Measurements from ENCODE around the gene CNN2.
"Not testable (repeated sequence)": the region's sequence is repeated elsewhere in the genome, so short reads cannot be mapped to it uniquely, and the experiment has no call there.

CNN2 gene

DNA sequence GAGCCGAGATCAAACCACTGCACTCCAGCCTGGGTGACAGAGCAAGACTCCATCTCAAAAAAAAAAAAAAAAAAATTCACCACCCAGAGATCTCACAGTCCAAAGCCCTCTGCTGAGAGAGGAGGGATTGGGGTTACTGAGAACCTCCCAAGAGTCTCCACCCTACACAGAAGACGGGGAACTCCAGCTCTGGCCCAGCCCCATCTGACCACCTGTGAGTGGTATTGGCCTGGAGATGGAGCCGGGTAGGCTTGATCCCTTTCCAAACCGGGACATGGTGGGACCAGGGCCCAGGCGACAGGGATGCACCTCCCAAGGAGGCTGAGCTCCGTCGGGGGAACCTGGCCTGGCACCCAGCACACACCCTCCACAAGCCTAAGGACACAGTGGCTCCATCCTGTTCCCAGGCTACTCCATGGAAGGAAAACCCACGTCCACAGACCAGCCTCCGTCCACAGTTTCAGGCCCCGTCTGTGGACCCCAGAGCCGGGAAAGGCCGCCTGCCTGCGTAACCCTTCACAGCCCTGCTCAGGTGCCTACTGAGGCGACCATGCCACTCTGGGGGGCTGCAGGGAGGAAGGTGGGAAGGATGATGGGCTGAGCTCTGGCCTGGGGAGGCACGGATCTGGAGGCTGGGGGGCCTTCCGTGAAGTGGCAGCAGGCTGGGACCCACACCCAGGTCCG, 7.3 kb upstream of the CNN2 start:
- no peak for TF ChIP-seq GABPA (IDR thresholded peaks at IDR 0.05; ENCODE audit: low read depth)
- TF ChIP-seq POLR2AphosphoS5 (IDR thresholded peaks at IDR 0.05; ENCODE audit: low read depth) = 0 out of 2 replicates have a peak, but pooled peaks have one; percentile 9
- Histone ChIP-seq H3K27me3 (ENCODE audit: insufficient read depth, poor library complexity, severe bottlenecking) (no peaks in the 10 kb centered on the region), H3K27ac (replicated peaks) (peak overlapping the region; percentile 98), H3K4me3 (replicated peaks; ENCODE audit: insufficient read depth, low read length) (peak overlapping the region; percentile 95)
- no peak for DNase-seq (ENCODE audit: low read depth in 1 of 2, low spot score in 1 of 2)

- H3K27me3 ChIP-seq (ENCODE audit: insufficient read depth, poor library complexity, severe bottlenecking) = no peaks in the 10 kb centered on the region
- no peak for DNase-seq (ENCODE audit: low read depth in 1 of 2, low spot score in 1 of 2)
- peak overlapping the region; percentile 98 for H3K27ac ChIP-seq (replicated peaks)
- TF ChIP-seq POLR2AphosphoS5 (IDR thresholded peaks at IDR 0.05; ENCODE audit: low read depth) (no peak), REST (IDR thresholded peaks at IDR 0.05; ENCODE audit: insufficient replicate concordance, low read depth) (no peak), SPI1 (IDR thresholded peaks at IDR 0.05; ENCODE audit: borderline replicate concordance, low read depth) (no peak), GABPA (IDR thresholded peaks at IDR 0.05; ENCODE audit: low read depth) (no peak)
- TF ChIP-seq, protein P1, sequence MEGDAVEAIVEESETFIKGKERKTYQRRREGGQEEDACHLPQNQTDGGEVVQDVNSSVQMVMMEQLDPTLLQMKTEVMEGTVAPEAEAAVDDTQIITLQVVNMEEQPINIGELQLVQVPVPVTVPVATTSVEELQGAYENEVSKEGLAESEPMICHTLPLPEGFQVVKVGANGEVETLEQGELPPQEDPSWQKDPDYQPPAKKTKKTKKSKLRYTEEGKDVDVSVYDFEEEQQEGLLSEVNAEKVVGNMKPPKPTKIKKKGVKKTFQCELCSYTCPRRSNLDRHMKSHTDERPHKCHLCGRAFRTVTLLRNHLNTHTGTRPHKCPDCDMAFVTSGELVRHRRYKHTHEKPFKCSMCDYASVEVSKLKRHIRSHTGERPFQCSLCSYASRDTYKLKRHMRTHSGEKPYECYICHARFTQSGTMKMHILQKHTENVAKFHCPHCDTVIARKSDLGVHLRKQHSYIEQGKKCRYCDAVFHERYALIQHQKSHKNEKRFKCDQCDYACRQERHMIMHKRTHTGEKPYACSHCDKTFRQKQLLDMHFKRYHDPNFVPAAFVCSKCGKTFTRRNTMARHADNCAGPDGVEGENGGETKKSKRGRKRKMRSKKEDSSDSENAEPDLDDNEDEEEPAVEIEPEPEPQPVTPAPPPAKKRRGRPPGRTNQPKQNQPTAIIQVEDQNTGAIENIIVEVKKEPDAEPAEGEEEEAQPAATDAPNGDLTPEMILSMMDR (IDR thresholded peaks at IDR 0.05; ENCODE audit: insufficient read depth, low read length) = no peak
- peak overlapping the region; percentile 95 for H3K4me3 ChIP-seq (replicated peaks; ENCODE audit: insufficient read depth, low read length)
Measured at GRCh38 chr19:1019616-1019961, 6.8 kb upstream of the CNN2 start.

- peak overlapping the region; percentile 98 for H3K27ac ChIP-seq (replicated peaks)
- peak overlapping the region; percentile 95 for H3K4me3 ChIP-seq (replicated peaks; ENCODE audit: insufficient read depth, low read length)
- TF ChIP-seq REST (IDR thresholded peaks at IDR 0.05; ENCODE audit: insufficient replicate concordance, low read depth) (no peak), POLR2AphosphoS5 (IDR thresholded peaks at IDR 0.05; ENCODE audit: low read depth) (no peak), SPI1 (IDR thresholded peaks at IDR 0.05; ENCODE audit: borderline replicate concordance, low read depth) (no peak), GABPA (IDR thresholded peaks at IDR 0.05; ENCODE audit: low read depth) (no peak)
- TF ChIP-seq, protein P1 (IDR thresholded peaks at IDR 0.05; ENCODE audit: insufficient read depth, low read length) = no peak
- peak; percentile 42 to 62 for DNase-seq (ENCODE audit: low read depth in 1 of 2, low spot score in 1 of 2)
- H3K27me3 ChIP-seq (ENCODE audit: insufficient read depth, poor library complexity, severe bottlenecking) = no peaks in the 10 kb centered on the region
Measured at GRCh38 chr19:1019980-1020867, 6.2 kb upstream of the CNN2 start.

- DNase-seq (ENCODE audit: low read depth in 1 of 2, low spot score in 1 of 2) = peak; percentile 93 to 97
- Histone ChIP-seq H3K27ac (replicated peaks) (peak within 1 kb of the TSS; percentile 98), H3K4me3 (replicated peaks; ENCODE audit: insufficient read depth, low read length) (peak within 1 kb of the TSS; percentile 95), H3K27me3 (ENCODE audit: insufficient read depth, poor library complexity, severe bottlenecking) (no peaks in the 10 kb centered on the region)
- TF ChIP-seq SPI1 (IDR thresholded peaks at IDR 0.05; ENCODE audit: borderline replicate concordance, low read depth) (peak; percentile 28; the same call in 1 of the 2 replicates), GABPA (IDR thresholded peaks at IDR 0.05; ENCODE audit: low read depth) (no peak), REST (IDR thresholded peaks at IDR 0.05; ENCODE audit: insufficient replicate concordance, low read depth) (peak; percentile 69), POLR2AphosphoS5 (IDR thresholded peaks at IDR 0.05; ENCODE audit: low read depth) (peak; percentile 42; the same call in 1 of the 2 replicates)
- TF ChIP-seq, protein P1 (IDR thresholded peaks at IDR 0.05; ENCODE audit: insufficient read depth, low read length) = no peak
Measured at GRCh38 chr19:1020868-1021425, 5.5 kb upstream of the CNN2 start, which contains the start of gene TMEM259. TSS of gene TMEM259 (minus strand) at chr19:1021123. CDS start at chr19:1020996, 127 bp downstream.

DNA sequence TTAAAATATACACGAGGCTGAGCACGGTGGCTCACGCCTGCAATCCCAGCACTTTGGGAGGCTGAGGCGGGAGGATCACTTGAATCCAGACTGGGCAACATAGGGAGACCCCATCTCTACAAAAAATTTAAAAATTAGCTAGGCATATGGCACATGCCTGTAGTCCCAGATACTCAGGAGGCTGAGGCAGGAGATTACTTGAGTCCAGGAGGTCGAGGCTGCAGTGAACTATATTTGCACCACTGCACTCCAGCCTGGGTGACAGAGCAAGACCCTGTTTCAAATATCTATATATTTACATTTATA, 2.6 kb upstream of the CNN2 start:
- not testable (repeated sequence) for H3K27me3 ChIP-seq (ENCODE audit: insufficient read depth, poor library complexity, severe bottlenecking); DNase-seq (ENCODE audit: low read depth in 1 of 2, low spot score in 1 of 2); H3K4me3 ChIP-seq (replicated peaks; ENCODE audit: insufficient read depth, low read length); H3K27ac ChIP-seq (replicated peaks)

All from HL-60 (cell line).